C4-2B (cell line): ENCODE data around the gene DCTPP1.

Experiments used
- CTCF ChIP-seq: fragments of 450-650 bp; conservative IDR thresholded peaks from 2 replicates; pipeline ENCODE4 v1.5.1; 2017; ENCODE audit warnings: mild to moderate bottlenecking
- ZFX ChIP-seq: fragments of 450-650 bp; IDR thresholded peaks from 2 replicates; pipeline ENCODE4 v1.6.1; 2017

GRCh38 chr16:30470170-30470512 lies 40.3 kb upstream of the DCTPP1 start:
- no peak for TF ChIP-seq CTCF
- TF ChIP-seq ZFX = no peak
